GM19397 (cell line): ENCODE results near the gene CFAP90.

Experiments used
- ATAC-seq: cut with Tn5 transposase; IDR thresholded peaks from one replicate; pipeline ENCODE4 v1.9.1; 2021; ENCODE audit warnings: mild to moderate bottlenecking, moderate library complexity; ENCODE audit not compliant: unreplicated experiment

Gene CFAP90

DNA sequence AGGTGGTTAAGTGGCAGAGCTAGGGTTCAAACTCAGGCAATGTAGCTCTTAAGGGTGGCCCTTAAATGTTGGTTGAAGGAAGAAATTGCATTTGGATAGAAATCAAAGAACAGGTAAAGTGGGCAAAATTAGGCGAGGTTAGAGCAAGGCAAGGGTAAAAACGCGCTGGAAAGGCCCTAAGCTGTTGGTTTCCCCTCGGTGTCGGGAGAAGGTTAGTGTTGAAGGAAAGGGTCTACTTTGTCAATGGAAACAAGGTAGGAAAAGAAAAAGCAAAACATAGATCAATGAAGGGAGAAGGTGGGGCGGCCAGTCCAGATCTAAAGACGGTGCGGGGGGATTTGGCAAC is 17.5 kb upstream of the CFAP90 start:
- ATAC-seq: no peak

- ATAC-seq: no peak
Observed at GRCh38 chr5:7867260-7867659, 16.3 kb upstream of the CFAP90 start.

- no peak for ATAC-seq
Observed at GRCh38 chr5:7866196-7866595, 15.3 kb upstream of the CFAP90 start.

GRCh38 chr5:7857926-7858632 is 7.1 kb upstream of the CFAP90 start:
- no peak for ATAC-seq

DNA sequence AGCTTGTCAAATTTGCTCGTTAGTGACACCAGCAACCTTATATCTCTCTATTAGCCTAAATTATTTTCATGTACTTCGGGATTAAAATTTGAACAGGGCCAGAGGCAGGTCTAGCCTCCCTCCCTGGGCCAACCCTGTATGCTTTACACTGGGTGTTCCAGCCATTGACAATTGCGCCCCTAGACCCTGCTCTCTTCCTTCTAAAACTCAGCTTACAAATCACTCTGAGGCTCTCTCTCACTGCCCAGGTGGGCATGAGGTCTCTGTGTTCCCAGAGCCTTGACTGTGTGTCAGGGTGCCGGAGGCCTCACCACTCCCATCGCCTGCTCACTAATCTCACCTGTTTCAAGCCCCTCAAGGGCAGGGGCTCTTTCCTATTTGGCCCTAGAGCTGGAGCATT is 6.4 kb upstream of the CFAP90 start:
- ATAC-seq: no peak

GRCh38 chr5:7856855-7857254 is 5.9 kb upstream of the CFAP90 start:
- no peak for ATAC-seq

GRCh38 chr5:7855611-7856010 is 4.7 kb upstream of the CFAP90 start:
- ATAC-seq: no peak

DNA sequence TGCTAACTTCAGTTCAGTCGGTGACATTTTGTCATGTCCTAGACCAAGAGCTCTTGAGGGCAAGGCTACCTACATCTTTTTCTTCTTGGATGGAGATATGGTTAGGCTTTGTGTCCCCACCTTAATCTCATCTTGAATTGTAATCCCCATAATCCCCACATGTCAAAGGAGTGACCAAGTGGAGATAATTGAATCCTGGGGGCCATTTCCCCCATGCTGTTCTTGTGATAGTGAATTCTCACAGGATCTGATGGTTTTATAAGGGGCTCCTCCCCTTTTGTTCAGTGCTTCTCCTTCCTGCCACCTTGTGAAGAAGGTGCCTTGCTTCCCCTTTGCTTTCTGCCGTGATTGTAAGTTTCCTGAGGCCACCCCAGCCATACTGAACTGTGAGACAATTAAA is 2.1 kb upstream of the CFAP90 start:
- no peak for ATAC-seq

DNA sequence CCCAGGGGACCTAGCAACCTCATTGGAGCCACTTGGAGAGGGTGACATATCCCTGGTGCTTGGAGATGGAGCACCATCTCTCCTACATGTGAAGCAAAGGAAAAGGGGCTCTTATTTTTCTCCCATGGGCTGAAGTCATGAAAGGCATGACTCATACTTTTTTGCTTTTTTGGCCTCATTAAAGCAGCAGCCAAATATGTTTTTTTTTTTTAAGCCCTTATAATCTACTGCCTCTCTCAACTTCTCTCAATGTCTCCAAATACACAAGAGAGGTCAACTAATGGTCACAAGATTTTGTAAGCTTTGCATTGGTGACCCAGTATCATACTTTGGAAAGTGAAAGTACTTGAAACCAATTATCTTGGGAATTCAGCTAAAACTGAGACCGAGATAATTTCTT is 1.6 kb upstream of the CFAP90 start:
- ATAC-seq: no peak

- ATAC-seq: no peak
Observed at GRCh38 chr5:7851617-7852289, 820 bp upstream of the CFAP90 start.

- no peak for ATAC-seq
Observed at GRCh38 chr5:7851240-7851592, 283 bp upstream of the CFAP90 start.

DNA sequence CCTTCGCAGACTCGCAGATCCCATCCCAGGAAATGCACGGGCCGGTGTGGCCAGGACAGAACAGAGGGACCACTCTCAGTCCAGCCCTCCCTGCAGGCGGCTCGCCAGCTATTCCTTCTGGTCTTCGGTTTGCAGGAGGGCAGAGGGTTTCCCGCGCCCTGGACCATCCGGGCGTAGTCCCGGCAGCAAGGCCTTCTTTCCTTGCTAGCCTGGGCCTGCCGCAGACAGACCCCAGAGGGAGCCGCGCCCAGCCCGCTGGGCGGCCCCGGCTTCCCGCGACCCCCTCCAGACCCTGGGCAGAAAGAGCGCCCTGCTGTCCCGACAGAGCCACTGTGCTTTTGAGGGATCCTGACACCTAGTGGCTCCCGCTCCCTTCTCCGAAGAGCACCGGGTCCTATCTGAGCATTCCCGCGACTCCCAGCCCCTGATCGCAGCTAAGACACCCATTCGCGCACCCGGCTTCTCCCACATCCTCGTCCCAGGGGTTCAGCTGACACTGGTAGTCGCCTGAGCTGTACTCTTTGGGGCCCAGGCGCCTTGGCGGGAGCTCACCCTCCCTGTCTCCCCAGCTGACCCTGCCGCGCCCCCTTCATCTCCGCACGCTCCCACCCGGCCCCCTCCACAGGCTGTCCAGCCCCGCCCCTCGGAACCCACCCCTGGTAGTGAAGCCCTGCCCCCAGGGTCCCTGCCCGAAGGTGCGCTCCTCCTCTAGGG is 1.1 kb downstream of the CFAP90 start:
- ATAC-seq: no peak

DNA sequence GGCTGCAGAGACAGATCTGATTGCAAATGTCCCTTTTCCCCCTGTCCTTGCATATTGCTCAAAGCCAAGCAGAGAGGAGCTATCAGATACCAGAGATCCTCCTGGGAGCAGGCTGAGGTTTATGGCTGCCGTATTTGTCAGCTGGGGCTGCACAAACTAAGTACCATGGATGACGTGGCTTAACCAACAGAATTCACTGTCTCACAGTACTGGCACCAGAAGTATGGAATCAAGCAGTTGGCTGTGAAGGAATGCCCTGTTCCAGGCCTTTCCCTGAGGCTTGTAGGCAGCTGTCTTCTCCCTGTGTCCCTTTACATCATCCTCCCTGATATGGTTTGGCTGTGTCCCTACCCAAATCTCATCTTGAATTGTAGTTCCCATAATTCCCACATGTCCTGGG is 2.6 kb downstream of the CFAP90 start:
- no peak for ATAC-seq

GRCh38 chr5:7846327-7846726 is 4.6 kb downstream of the CFAP90 start:
- ATAC-seq: no peak

- ATAC-seq: no peak
Observed at GRCh38 chr5:7845557-7845956, 5.4 kb downstream of the CFAP90 start.

- ATAC-seq: no peak
Observed at GRCh38 chr5:7844901-7845300, 6.0 kb downstream of the CFAP90 start.

GRCh38 chr5:7842531-7842930 is 8.4 kb downstream of the CFAP90 start:
- ATAC-seq: no peak

GRCh38 chr5:7837403-7837802 is 13.5 kb downstream of the CFAP90 start:
- no peak for ATAC-seq

- no peak for ATAC-seq
Observed at GRCh38 chr5:7834982-7835381, 16.0 kb downstream of the CFAP90 start.

- no peak for ATAC-seq
Observed at GRCh38 chr5:7828269-7828668, 22.7 kb downstream of the CFAP90 start.

GRCh38 chr5:7827610-7828009 is 23.3 kb downstream of the CFAP90 start:
- ATAC-seq: no peak

GRCh38 chr5:7825630-7826029 is 25.3 kb downstream of the CFAP90 start:
- ATAC-seq: no peak
